GM12872 (cell line): ENCODE results near the gene CPB2.

Experiments
- TF ChIP-seq, protein P1 (sequence below): IDR thresholded peaks from 3 replicates; pipeline ENCODE4 v1.5.1; 2011; ENCODE audit warnings: low read depth, mild to moderate bottlenecking, low read length, moderate library complexity; ENCODE audit not compliant: insufficient read depth

The CPB2 gene

GRCh38 chr13:46077265-46077664 is 27.6 kb downstream of the CPB2 start:
- TF ChIP-seq, protein P1, sequence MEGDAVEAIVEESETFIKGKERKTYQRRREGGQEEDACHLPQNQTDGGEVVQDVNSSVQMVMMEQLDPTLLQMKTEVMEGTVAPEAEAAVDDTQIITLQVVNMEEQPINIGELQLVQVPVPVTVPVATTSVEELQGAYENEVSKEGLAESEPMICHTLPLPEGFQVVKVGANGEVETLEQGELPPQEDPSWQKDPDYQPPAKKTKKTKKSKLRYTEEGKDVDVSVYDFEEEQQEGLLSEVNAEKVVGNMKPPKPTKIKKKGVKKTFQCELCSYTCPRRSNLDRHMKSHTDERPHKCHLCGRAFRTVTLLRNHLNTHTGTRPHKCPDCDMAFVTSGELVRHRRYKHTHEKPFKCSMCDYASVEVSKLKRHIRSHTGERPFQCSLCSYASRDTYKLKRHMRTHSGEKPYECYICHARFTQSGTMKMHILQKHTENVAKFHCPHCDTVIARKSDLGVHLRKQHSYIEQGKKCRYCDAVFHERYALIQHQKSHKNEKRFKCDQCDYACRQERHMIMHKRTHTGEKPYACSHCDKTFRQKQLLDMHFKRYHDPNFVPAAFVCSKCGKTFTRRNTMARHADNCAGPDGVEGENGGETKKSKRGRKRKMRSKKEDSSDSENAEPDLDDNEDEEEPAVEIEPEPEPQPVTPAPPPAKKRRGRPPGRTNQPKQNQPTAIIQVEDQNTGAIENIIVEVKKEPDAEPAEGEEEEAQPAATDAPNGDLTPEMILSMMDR, result no peak

DNA sequence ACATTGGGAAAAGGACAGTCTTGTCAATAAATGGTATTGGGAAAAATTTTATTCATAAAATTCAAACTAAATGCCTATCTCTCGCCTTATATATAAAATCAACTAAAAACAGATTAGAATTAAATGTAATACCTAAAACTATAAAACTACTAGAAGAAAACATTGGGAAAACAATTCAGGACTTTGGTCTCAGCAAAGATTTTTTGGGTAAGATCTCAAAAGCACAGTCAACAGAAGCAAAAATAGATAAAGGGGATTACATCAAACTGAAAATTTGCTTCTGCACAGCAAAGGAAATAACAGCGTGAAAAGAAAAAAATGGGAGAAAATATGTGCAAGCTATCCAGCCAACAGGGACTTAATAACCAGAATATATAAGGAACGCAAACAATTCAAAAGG is 28.0 kb downstream of the CPB2 start:
- TF ChIP-seq, protein P1, result no peak

DNA sequence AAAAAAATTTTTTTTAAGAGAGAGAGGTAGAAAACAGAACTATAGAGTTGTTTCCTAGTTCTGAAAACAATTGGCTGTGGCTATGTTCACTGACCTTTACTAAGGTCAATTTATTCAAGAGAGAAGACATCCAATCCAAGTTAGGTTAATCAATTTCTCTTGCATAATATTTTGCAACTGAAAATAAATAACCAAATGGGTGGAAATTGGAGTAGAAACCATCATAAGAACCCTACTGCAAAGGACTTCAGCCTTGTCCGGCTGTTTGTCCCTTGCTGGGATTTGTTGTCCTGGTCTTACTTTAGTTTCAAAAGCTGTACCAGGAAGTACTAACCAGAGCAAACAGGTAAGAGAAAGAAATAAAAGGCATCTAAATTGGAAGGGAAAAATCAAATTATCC is 29.0 kb downstream of the CPB2 start:
- TF ChIP-seq, protein P1, result no peak

- TF ChIP-seq, protein P1, result peak; percentile 51
Observed at GRCh38 chr13:46071590-46072249, 33.1 kb downstream of the CPB2 start.

DNA sequence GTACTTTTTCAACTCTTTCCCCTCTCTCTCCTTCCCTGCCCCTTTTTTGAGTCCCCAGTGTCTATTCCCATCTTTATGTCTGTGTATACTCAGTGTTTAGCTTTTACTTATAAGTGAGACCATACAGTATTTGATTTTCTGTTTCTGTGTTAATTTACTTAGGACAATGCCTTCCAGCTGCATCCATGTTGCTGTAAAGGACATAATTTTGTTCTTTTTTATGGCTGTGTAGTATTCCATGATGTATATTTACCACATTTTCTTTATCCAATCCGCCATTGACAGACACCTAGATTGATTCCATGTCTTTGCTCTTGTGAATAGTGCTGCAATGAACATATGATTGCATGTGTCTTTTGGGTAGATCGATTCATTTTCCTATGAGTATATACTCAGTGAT is 41.5 kb downstream of the CPB2 start:
- TF ChIP-seq, protein P1, result no peak

GRCh38 chr13:46062185-46062584 is 42.6 kb downstream of the CPB2 start:
- TF ChIP-seq, protein P1, result no peak

DNA sequence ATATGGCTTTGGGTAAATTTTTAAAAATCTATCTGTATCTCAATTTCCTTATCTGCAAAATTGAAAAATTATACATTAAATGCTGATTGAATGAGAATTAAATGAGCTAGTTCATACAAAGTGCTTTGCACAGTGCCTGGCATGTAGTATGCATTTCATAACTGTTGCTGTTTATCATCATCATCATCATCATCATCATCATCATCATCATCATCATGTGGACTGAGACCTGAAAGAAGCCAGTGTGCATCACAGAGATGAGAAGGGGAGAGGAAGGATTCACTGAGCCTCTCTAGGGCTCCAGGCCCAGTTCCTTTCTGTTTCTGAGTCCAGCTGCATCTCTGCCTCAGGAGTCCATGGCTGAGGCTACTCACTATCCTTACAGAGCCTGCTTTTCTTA is 45.4 kb downstream of the CPB2 start:
- TF ChIP-seq, protein P1, result no peak
